Lung (tissue), 12 donors: ENCODE measurements around the gene CTTNBP2. TPM values are rescaled to one million over a fixed set of nuclear protein-coding genes. Genes with fewer than 3 reads are reported as not detected.

Source experiments
- ATAC-seq: fragments of 200-7000 bp; cut with Tn5 transposase; one replicate; pipeline ENCODE4 v1.9.1; 2020; ENCODE audit warnings: moderate number of reproducible peaks; ENCODE audit not compliant: insufficient read depth, low FRiP score
- DNase-seq, 3 donors: peaks; one replicate each; pipeline ENCODE4 v3.0.0-alpha.2; 2013 to 2017
- H3K27ac ChIP-seq, 2 donors: one replicate each; pipeline ENCODE4 v1.5.1; 2013; ENCODE audit warnings: mild to moderate bottlenecking in 2 of 2, moderate library complexity in 2 of 2, control low read depth in 1 of 2, inconsistent platforms in 1 of 2, low read depth in 1 of 2, low read length in 1 of 2
- H3K27me3 ChIP-seq, 3 donors: one replicate each; pipeline ENCODE4 v1.5.1; 2013; ENCODE audit warnings: low read length in 2 of 3; ENCODE audit not compliant: control insufficient read depth in 3 of 3, insufficient read depth in 3 of 3
- H3K36me3 ChIP-seq, 4 donors: one replicate each; pipeline ENCODE4 v1.5.1; 2013; ENCODE audit warnings: low read length in 4 of 4, mild to moderate bottlenecking in 1 of 4, moderate library complexity in 1 of 4; ENCODE audit not compliant: control insufficient read depth in 4 of 4, insufficient read depth in 4 of 4
- H3K4me1 ChIP-seq, 5 donors: one replicate each; pipeline ENCODE4 v1.5.1; 2013; ENCODE audit warnings: low read length in 5 of 5, mild to moderate bottlenecking in 2 of 5, moderate library complexity in 1 of 5; ENCODE audit not compliant: control insufficient read depth in 5 of 5, insufficient read depth in 5 of 5
- H3K4me3 ChIP-seq: one replicate; pipeline ENCODE4 v1.5.1; 2013; ENCODE audit warnings: mild to moderate bottlenecking, control low read depth, moderate library complexity
- H3K9ac ChIP-seq, 2 donors: one replicate each; pipeline ENCODE4 v1.5.1; 2013; ENCODE audit warnings: low read length in 2 of 2, control low read depth in 1 of 2; ENCODE audit not compliant: insufficient read depth in 1 of 2
- H3K9me3 ChIP-seq, 4 donors: one replicate each; pipeline ENCODE4 v1.5.1; 2013; ENCODE audit warnings: low read length in 3 of 4, mild to moderate bottlenecking in 1 of 4, moderate library complexity in 1 of 4; ENCODE audit not compliant: control insufficient read depth in 4 of 4, insufficient read depth in 3 of 4
- WGBS, 2 donors: extraction: QIAGEN DNeasy Blood & Tissue Kit; methylation state at CpG; one replicate each; pipeline ENCODE4 v1.1.7; 2013; 5-methylcytosine and 5-hydroxymethylcytosine counted together
- polyA plus RNA-seq, 2 donors: library from polyadenylated mRNA; stranded (reverse); fragments of 200-250 nt; gene quantifications; one replicate each; pipeline ENCODE4 v1.2.1, GENCODE V29; 2013
- total RNA-seq, 2 donors: library from RNA; depleted of rRNA in 1 of 2; stranded (reverse); fragments of >200 nt in 1 of 2; gene quantifications; one replicate each; pipeline ENCODE4 v1.2.1, GENCODE V29; 2014 to 2021
- TF ChIP-seq, protein P1 (sequence below): IDR thresholded peaks from 2 replicates; pipeline ENCODE4 v1.5.1; 2012; ENCODE audit warnings: mild to moderate bottlenecking; ENCODE audit errors: control extremely low read depth, extremely low read depth
- donor health status: control.
- donor health status: control.
- donor health status: Bipolar disorder and iron deficiency.
- donor health status: healthy.
- donor health status: DM: yes; HTN: yes; CAD: no.

Gene CTTNBP2
- total and polyA plus RNA-seq, 4 donors: 0.63 to 15.4 (median 2.4) TPM

DNA sequence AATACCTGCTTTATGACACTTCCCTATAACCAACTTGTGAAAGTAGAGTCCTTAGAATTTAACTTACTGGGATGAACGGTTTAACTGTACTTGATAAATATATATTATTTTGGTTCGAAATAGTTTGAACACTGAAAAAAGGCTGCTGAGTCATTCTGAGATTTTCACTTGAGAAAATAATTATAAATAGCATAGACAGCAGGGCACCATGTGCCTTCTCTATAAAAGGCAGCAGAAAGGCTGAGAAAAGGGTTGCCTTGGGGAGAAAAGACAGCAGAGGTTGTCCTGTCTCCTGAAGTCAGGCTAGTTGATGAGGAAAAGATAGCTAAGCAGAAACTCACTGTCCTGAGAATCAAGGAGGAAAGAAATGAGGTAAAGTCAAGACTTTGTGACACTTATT lies 92.4 kb downstream of the CTTNBP2 start:
- no peaks in the 10 kb centered on the region for H3K4me1 ChIP-seq
- 68 to 75% methylated on average over 2 of the region's 2 CpGs for WGBS, 2 donors
- no peaks in the 10 kb centered on the region for H3K9me3 ChIP-seq
- H3K27me3 ChIP-seq: no peaks in the 10 kb centered on the region
- H3K27ac ChIP-seq: no peak overlapping the region
- no peak overlapping the region for H3K9ac ChIP-seq
- peaks cover 0 to 7% (median 0%) of the 10 kb centered on the region in 4 donors for H3K36me3 ChIP-seq
- H3K4me3 ChIP-seq: no peak overlapping the region
- DNase-seq (no peak), ATAC-seq (no peak)
- TF ChIP-seq, protein P1, sequence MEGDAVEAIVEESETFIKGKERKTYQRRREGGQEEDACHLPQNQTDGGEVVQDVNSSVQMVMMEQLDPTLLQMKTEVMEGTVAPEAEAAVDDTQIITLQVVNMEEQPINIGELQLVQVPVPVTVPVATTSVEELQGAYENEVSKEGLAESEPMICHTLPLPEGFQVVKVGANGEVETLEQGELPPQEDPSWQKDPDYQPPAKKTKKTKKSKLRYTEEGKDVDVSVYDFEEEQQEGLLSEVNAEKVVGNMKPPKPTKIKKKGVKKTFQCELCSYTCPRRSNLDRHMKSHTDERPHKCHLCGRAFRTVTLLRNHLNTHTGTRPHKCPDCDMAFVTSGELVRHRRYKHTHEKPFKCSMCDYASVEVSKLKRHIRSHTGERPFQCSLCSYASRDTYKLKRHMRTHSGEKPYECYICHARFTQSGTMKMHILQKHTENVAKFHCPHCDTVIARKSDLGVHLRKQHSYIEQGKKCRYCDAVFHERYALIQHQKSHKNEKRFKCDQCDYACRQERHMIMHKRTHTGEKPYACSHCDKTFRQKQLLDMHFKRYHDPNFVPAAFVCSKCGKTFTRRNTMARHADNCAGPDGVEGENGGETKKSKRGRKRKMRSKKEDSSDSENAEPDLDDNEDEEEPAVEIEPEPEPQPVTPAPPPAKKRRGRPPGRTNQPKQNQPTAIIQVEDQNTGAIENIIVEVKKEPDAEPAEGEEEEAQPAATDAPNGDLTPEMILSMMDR: no peak

DNA sequence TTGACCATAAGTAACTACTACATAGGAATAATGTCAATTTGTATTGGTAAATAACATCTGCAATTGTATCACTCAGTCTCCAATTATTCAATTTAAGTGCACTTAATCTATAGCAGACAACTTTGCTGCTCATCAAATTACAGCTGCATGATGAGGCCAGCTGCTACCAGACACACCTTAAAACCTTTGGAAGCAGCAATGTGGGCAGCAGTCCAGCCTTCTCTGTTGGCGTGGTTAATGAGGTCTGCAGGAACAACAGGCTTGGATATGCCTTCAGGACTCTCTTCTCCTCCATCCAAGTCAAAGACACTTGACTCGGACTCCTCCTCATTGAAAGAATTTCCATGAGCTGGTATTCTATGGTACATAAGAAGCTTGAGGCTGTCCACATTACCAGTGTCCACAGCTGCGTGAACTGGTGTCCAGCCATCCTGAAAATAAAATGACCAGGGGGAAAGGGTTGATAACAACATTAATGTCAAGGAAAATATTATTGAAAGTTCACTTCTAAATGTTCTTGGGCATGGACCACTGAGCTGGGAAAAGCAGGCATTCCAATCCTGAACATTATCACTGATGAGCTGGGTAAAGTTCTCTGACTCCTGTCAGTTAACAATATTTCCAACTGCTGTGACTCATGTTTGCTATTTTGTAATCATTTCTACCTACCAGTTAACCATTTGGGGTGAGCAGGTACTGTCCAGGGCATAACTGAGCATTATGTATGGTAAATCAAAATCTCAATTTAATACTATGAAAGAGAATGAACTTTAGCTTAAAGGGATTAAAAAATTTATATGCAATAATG lies 95.7 kb downstream of the CTTNBP2 start:
- DNase-seq (no peak), ATAC-seq (no peak)
- peaks cover 0 to 3% (median 0%) of the 10 kb centered on the region in 5 donors for H3K4me1 ChIP-seq
- H3K27me3 ChIP-seq: no peaks in the 10 kb centered on the region
- no peaks in the 10 kb centered on the region for H3K9me3 ChIP-seq
- WGBS, 2 donors: 84 to 89% methylated on average over 3 of the region's 3 CpGs
- H3K9ac ChIP-seq: no peak overlapping the region
- no peak overlapping the region for H3K27ac ChIP-seq
- no peak overlapping the region for H3K4me3 ChIP-seq
- TF ChIP-seq, protein P1: no peak
- H3K36me3 ChIP-seq: peaks cover 0 to 12% (median 2%) of the 10 kb centered on the region in 4 donors

- peaks cover 0 to 6% (median 0%) of the 10 kb centered on the region in 5 donors for H3K4me1 ChIP-seq
- no peak overlapping the region for H3K4me3 ChIP-seq
- no peak overlapping the region for H3K9ac ChIP-seq
- H3K36me3 ChIP-seq: peaks cover 0 to 17% (median 6%) of the 10 kb centered on the region in 4 donors
- ATAC-seq: no peak
- no peak overlapping the region for H3K27ac ChIP-seq
- TF ChIP-seq, protein P1: no peak
- no peaks in the 10 kb centered on the region for H3K9me3 ChIP-seq
- DNase-seq: no peak
- H3K27me3 ChIP-seq: no peaks in the 10 kb centered on the region
Measured at GRCh38 chr7:117776224-117776623, 97.0 kb downstream of the CTTNBP2 start.
